ENCODE results near the gene EFTUD2.

Gene EFTUD2

DNA sequence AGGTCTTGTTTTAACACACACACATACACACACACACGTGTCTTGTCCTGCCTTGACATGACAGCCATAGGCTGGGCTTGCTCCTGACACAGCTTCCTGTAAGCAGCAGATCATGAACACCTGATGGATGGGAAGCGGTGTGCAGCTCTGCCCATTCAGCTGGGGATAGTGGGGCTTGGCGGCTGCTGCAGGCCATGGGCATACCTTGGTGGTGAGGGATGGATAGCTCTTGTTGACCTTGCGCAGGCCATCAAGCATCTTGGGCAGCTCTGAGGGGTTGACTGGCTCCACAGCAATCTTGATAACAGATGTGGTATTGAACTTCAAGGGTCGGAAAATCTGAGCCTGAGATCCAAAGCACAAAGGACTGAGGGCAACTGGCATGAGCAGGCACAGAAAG, 39.5 kb downstream of the EFTUD2 start:
- no peak overlapping the region for H3K27ac ChIP-seq (ENCODE audit: low read depth, low read length, poor library complexity, severe bottlenecking)
- H3K4me3 ChIP-seq (ENCODE audit: low read depth, low read length, poor library complexity, severe bottlenecking), result no peak overlapping the region
- H3K4me1 ChIP-seq (ENCODE audit: insufficient read depth, low read length, severe bottlenecking), result no peaks in the 10 kb centered on the region
- no peak for TF ChIP-seq EZH2 (IDR thresholded peaks at IDR 0.05; ENCODE audit: borderline replicate concordance, low read length)
- TF ChIP-seq, protein P1, sequence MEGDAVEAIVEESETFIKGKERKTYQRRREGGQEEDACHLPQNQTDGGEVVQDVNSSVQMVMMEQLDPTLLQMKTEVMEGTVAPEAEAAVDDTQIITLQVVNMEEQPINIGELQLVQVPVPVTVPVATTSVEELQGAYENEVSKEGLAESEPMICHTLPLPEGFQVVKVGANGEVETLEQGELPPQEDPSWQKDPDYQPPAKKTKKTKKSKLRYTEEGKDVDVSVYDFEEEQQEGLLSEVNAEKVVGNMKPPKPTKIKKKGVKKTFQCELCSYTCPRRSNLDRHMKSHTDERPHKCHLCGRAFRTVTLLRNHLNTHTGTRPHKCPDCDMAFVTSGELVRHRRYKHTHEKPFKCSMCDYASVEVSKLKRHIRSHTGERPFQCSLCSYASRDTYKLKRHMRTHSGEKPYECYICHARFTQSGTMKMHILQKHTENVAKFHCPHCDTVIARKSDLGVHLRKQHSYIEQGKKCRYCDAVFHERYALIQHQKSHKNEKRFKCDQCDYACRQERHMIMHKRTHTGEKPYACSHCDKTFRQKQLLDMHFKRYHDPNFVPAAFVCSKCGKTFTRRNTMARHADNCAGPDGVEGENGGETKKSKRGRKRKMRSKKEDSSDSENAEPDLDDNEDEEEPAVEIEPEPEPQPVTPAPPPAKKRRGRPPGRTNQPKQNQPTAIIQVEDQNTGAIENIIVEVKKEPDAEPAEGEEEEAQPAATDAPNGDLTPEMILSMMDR (IDR thresholded peaks at IDR 0.05; ENCODE audit: low read length), result no peak
- H3K27me3 ChIP-seq (ENCODE audit: insufficient read depth, low read length), result no peaks in the 10 kb centered on the region
- no peak overlapping the region for H3K9ac ChIP-seq (ENCODE audit: low read length)
- no peaks in the 10 kb centered on the region for H4K20me1 ChIP-seq (ENCODE audit: insufficient read depth, low read length)
- peaks cover 94% of the 10 kb centered on the region for H3K36me3 ChIP-seq (ENCODE audit: insufficient read depth, low read length)
- H3K9me3 ChIP-seq (ENCODE audit: low read length), result no peaks in the 10 kb centered on the region
- no peaks in the 10 kb centered on the region for H3K79me2 ChIP-seq (ENCODE audit: insufficient read depth, low read length)
- no peak overlapping the region for H2AFZ ChIP-seq (ENCODE audit: low read length)
- H3F3A ChIP-seq (ENCODE audit: insufficient read depth, low read length), result no peaks in the 10 kb centered on the region
- H3K4me2 ChIP-seq (ENCODE audit: low read length), result no peak overlapping the region
- H3K9me2 ChIP-seq (ENCODE audit: low read depth, low read length), result no peaks in the 10 kb centered on the region

DNA sequence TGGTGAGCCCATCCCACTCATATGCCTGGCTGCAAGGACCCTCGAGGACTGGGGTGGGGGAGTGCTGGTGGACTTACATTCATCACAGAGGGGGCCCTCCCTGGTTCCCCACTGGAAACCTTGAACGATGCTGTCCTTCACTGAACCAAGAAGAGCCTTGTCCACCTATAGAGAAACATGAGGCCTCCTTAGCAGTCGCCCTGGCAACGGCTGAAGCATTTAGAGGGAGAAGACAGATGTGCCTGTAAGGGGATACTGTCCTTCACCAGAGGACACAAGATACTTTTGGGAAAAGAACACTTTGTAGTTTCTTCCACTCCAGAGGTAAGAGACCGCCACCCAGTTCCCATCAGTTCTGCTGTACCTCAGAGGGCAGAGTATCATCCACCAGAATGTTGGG, 45.1 kb downstream of the EFTUD2 start:
- no peaks in the 10 kb centered on the region for H3K9me3 ChIP-seq (ENCODE audit: low read length)
- H3K9me2 ChIP-seq (ENCODE audit: low read depth, low read length), result no peaks in the 10 kb centered on the region
- H3K4me3 ChIP-seq (ENCODE audit: low read depth, low read length, poor library complexity, severe bottlenecking), result no peak overlapping the region
- H3K27me3 ChIP-seq (ENCODE audit: insufficient read depth, low read length), result no peaks in the 10 kb centered on the region
- no peaks in the 10 kb centered on the region for H3F3A ChIP-seq (ENCODE audit: insufficient read depth, low read length)
- no peak overlapping the region for H3K27ac ChIP-seq (ENCODE audit: low read depth, low read length, poor library complexity, severe bottlenecking)
- H4K20me1 ChIP-seq (ENCODE audit: insufficient read depth, low read length), result no peaks in the 10 kb centered on the region
- H3K9ac ChIP-seq (ENCODE audit: low read length), result no peak overlapping the region
- H2AFZ ChIP-seq (ENCODE audit: low read length), result no peak overlapping the region
- H3K4me2 ChIP-seq (ENCODE audit: low read length), result no peak overlapping the region
- no peak for TF ChIP-seq EZH2 (IDR thresholded peaks at IDR 0.05; ENCODE audit: borderline replicate concordance, low read length)
- TF ChIP-seq, protein P1 (IDR thresholded peaks at IDR 0.05; ENCODE audit: low read length), result no peak
- H3K36me3 ChIP-seq (ENCODE audit: insufficient read depth, low read length), result peaks cover 89% of the 10 kb centered on the region
- no peaks in the 10 kb centered on the region for H3K4me1 ChIP-seq (ENCODE audit: insufficient read depth, low read length, severe bottlenecking)
- H3K79me2 ChIP-seq (ENCODE audit: insufficient read depth, low read length), result no peaks in the 10 kb centered on the region

DNA sequence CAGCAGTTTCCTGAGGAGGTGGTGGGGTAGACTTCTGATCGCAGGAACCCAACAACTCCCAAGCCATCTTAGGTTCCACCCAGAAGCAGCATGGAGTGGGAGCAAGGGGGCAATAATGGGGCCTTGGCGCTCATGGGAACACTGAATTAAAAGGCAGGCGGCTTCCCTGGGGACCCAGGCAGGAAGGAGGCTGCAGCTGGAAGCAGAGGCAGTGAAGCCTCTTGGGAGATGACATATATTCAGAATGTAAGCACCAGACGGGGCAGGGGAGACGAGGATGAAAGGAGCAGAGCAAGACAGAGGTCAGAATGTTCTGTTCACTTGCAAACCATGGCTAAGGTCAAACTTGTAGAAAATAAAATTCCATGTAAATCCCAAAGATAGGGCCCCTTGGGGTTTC, 48.6 kb downstream of the EFTUD2 start:
- Histone ChIP-seq H3K4me2 (ENCODE audit: low read length) (no peak overlapping the region), H2AFZ (ENCODE audit: low read length) (no peak overlapping the region), H3K4me1 (ENCODE audit: insufficient read depth, low read length, severe bottlenecking) (no peaks in the 10 kb centered on the region), H3K9me2 (ENCODE audit: low read depth, low read length) (no peaks in the 10 kb centered on the region), H3F3A (ENCODE audit: insufficient read depth, low read length) (no peaks in the 10 kb centered on the region), H3K79me2 (ENCODE audit: insufficient read depth, low read length) (no peaks in the 10 kb centered on the region), H3K9ac (ENCODE audit: low read length) (no peak overlapping the region), H3K4me3 (ENCODE audit: low read depth, low read length, poor library complexity, severe bottlenecking) (no peak overlapping the region), H4K20me1 (ENCODE audit: insufficient read depth, low read length) (no peaks in the 10 kb centered on the region), H3K9me3 (ENCODE audit: low read length) (no peaks in the 10 kb centered on the region), H3K27me3 (ENCODE audit: insufficient read depth, low read length) (no peaks in the 10 kb centered on the region), H3K36me3 (ENCODE audit: insufficient read depth, low read length) (peaks cover 56% of the 10 kb centered on the region), H3K27ac (ENCODE audit: low read depth, low read length, poor library complexity, severe bottlenecking) (no peak overlapping the region)
- no peak for TF ChIP-seq EZH2 (IDR thresholded peaks at IDR 0.05; ENCODE audit: borderline replicate concordance, low read length)
- TF ChIP-seq, protein P1 (IDR thresholded peaks at IDR 0.05; ENCODE audit: low read length), result no peak
